Liver (tissue), 2 donors: ENCODE measurements around the gene POU2AF3.

ENCODE experiments used
- CTCF ChIP-seq: fragments of 150-350 bp; IDR thresholded peaks from 2 replicates; pipeline ENCODE4 v1.5.1; 2017; ENCODE audit warnings: improper control_type of control experiment, low read depth, low read length; ENCODE audit not compliant: missing input control
- ZBTB33 ChIP-seq: IDR thresholded peaks from 2 replicates; pipeline ENCODE4 v1.6.1; 2016; ENCODE audit warnings: antibody characterized with exemption
- TF ChIP-seq, protein P1 (sequence below): IDR thresholded peaks from 2 replicates; pipeline ENCODE4 v1.6.1; 2016; ENCODE audit warnings: antibody characterized with exemption
- donor health status: healthy.

GRCh38 chr11:111352935-111353710 lies 54.8 kb downstream of the POU2AF3 start:
- no peak for TF ChIP-seq CTCF
- TF ChIP-seq, protein P1, sequence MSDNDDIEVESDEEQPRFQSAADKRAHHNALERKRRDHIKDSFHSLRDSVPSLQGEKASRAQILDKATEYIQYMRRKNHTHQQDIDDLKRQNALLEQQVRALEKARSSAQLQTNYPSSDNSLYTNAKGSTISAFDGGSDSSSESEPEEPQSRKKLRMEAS: no peak
- TF ChIP-seq ZBTB33: no peak
